Tongue (tissue), 2 donors: ENCODE measurements around the gene YOD1. TPM values are rescaled to one million over a fixed set of nuclear protein-coding genes. Genes with fewer than 3 reads are reported as not detected.
"Not testable (repeated sequence)": the region's sequence is repeated elsewhere in the genome, so short reads cannot be mapped to it uniquely, and the experiment has no call there.

ENCODE experiments used
- DNase-seq: peaks from one replicate; pipeline ENCODE4 v3.0.0-alpha.2; 2015
- total RNA-seq: library from RNA; depleted of rRNA; stranded (reverse); fragments of >200 nt; gene quantifications from one replicate; pipeline ENCODE4 v1.2.3, GENCODE V29; 2014

YOD1 gene
- total RNA-seq, 1 donor from 2014 or later: 14.2 TPM

GRCh38 chr1:207049054-207049453 lies 2.0 kb downstream of the YOD1 start:
- DNase-seq: no peak

DNA sequence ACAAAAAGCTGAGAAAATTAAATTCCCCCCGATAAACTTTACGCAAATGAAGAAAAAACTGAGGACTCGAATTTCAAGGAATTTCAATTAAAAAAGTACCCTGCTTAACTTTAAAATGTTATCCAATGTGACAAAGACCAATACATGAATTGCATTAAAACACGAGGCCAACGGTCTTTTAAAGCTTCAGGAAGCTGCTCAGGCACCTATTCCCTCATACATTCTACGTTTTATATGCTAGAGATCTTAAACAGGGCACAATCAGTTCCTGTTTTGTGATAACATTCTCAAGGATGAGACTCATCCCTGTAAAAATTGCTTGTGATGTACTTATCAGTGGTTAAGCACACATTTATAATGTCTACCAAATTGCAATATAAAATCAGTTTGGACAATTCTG lies 3.0 kb downstream of the YOD1 start:
- no peak for DNase-seq

GRCh38 chr1:207047505-207047904 lies 3.5 kb downstream of the YOD1 start:
- no peak for DNase-seq

GRCh38 chr1:207045453-207045852 lies 5.6 kb downstream of the YOD1 start:
- DNase-seq: no peak

DNA sequence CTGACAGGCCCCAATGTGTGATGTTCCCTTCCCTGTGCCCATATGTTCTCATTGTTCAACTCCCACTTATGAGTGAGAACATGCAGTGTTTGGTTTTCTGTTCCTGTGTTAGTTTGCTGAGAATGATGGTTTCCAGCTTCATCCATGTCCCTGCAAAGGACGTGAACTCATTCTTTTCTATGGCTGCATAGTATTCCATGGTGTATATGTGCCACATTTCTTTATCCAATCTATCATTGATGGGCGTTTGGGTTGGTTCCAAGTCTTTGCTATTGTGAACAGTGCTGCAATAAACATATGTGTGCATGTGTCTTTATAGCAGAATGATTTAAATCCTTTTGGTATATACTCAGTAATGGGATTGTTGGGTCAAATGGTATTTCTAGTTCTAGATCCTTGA lies 9.6 kb downstream of the YOD1 start:
- DNase-seq: not testable (repeated sequence)

- no peak for DNase-seq
These were observed 10.9 kb downstream of the YOD1 start for GRCh38 chr1:207040181-207040533.

- no peak for DNase-seq
These were observed 11.4 kb downstream of the YOD1 start for GRCh38 chr1:207039380-207040180.

GRCh38 chr1:207036865-207037264 lies 14.1 kb downstream of the YOD1 start:
- DNase-seq: no peak

GRCh38 chr1:207035877-207036551 lies 15.0 kb downstream of the YOD1 start:
- no peak for DNase-seq

DNA sequence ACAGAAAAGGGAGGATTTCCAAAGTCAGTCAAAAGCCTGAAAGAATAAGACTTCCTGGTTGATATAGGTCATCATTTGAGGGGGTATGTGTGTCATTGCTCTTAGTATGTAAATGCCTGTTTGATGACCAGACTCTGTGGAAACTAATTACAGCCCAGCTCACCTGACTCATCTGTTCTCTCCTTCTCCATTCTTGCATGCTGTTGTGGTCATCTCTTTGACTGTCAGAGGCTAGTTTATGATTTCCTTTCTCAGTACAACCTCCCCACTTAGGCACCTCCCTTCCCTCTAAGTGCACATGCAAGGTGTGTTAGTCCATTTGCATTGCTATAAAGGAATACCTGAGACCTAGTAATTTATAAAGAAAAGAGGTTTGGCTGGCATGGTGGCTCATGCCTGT lies 16.0 kb downstream of the YOD1 start:
- DNase-seq: no peak

DNA sequence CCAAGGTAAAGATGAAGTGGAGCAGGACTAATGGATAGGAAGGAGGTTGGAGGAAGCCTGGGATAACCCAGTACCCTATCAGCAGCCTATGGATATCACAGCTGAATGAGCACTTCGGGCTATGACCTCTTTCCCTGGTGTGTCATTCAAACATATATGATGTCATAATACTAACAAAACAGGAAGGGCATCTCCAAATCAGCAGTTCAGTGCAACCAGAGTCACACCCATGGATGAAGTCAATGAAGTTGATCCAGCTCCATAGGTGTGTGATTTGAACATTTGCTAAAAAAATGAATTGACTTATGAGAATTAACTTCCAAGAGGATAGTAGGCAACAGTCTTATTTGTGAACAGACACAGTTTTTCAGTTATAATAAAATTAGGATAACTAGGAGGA lies 16.8 kb downstream of the YOD1 start:
- DNase-seq: no peak

- DNase-seq: no peak
These were observed 17.7 kb downstream of the YOD1 start for GRCh38 chr1:207033302-207033701.

GRCh38 chr1:207032528-207033017 lies 18.4 kb downstream of the YOD1 start, which contains the start of gene C1orf116:
Gene C1orf116 (minus strand): TSS chr1:207032756. CDS start chr1:207027598, 5,158 bp downstream.
- peak; percentile 68 for DNase-seq

DNA sequence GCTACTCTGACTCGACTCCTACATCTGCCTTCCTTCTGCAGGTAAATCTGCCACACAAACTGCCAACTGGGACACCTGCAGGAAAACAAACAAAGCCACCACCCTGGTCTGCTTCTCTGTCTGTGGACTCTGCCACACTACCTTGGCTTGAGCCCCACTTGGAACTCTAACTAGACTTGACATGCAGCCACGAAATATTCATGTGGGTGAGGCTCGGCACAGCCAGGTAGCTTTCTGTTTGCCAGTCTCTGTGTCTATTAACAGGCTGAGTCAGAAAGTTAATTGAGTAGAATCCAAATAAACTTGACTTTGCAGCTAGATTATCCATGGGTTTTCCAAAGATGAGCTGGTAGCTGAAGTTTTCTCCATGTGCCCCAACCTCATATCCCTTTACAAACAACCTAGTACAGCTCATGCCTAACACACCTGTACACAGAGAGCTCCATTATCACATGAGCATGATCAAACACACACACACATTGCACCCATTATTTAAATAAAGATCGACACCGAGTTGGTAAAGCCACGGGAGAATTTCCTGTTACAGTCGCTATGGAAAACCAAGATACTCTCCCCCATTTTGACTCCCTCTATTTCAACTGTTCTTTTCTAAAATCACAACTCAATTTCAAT lies 19.3 kb downstream of the YOD1 start:
- no peak for DNase-seq

DNA sequence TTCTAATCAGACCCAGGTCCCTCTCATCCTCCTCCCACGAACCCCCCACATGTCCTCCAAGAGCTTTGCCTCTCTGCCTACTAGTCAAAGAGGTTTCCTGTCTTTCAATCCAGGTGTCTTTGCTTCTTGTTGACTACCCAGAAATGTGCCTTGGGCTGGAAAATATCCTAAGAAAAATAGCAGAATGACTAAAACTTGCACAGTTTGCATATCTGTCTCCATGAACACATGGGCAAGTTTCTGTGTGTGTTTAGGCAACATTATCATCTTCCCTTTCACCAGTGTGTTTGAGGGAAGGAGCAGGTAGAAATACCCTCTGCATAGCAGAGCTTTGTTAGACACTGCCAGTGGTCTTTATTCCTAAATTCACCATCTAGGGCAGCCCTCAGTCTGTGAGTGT lies 20.0 kb downstream of the YOD1 start:
- no peak for DNase-seq

DNA sequence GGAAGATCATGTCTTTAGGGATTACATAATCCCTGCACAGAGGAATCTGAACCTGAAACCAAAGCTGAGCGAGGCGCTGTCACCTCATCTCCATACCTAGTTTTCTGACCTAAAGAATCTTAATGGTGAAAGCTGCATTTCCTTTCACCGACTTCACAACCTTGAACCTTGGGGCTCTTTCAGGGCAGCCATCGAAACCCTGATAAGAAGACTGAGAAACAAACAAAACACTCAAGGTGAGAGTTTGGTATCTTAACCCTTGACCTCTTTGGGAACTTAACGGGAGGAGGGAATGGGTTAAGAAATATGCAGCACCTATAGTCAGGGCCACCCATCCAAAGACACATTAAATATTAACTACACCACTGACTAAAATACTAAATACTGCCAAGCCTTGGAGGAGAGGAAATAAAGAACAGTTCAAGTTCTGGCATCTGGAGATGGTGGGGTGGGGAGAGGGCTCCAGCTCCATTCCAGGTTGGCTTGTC lies 20.4 kb downstream of the YOD1 start:
- no peak for DNase-seq

DNA sequence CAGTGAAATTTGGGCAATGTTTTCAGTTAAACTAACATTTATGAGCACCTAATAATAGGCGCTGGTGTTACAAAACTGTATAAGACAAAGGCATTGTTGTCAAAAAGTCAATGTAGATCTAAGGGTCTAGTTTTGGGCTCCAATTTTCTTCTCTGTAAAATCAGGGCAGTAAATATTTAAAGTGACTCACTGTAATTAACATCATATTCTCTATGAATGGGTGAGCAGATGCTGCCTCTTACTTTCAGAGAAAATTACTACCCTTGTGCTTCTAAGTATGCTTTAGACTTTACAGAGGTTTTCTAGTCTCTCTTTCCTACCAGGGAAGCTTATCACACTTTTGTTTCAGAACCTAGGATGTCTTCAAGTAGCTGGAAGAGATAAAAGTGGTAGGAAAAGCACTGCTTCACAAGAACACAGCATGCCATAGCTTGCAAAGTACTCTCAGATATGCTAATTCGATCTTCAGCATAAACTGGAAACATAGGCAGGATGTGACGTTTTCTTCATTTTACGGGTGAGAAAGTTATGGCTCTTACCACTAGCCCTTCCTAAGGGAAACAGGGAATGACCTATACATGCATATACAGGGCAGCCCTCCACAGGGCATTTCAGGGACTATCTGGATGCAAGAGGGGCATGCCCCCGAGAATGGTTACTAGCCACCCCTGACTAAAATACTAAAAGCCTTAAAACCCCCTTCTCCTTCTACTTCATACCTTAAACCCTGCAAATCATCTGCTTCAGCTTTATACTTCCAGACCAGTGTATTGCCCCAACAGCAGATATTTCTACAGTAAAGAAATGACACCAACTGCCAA lies 21.1 kb downstream of the YOD1 start:
- no peak for DNase-seq

GRCh38 chr1:207028884-207029650 lies 21.9 kb downstream of the YOD1 start:
- no peak for DNase-seq

DNA sequence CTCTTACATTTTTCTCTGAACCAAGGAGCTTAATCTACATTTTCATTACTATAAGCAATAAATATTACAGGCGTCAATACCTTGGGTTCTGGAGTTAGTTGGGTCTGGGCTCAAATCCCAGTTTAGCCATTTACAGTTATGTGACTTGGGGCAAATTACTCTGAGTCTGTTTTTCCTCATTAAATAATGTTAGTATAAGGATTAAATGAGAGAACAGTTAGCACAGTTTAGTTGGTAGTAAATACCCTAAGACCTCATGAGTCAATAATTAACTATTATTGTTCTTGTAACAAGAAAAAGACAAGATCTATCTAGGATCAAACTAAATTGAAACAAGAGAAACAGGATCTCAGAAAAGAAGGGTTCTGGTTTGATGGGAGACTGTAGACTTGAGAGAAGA lies 23.1 kb downstream of the YOD1 start:
- no peak for DNase-seq

- no peak for DNase-seq
These were observed 23.7 kb downstream of the YOD1 start for GRCh38 chr1:207027206-207027777.

DNA sequence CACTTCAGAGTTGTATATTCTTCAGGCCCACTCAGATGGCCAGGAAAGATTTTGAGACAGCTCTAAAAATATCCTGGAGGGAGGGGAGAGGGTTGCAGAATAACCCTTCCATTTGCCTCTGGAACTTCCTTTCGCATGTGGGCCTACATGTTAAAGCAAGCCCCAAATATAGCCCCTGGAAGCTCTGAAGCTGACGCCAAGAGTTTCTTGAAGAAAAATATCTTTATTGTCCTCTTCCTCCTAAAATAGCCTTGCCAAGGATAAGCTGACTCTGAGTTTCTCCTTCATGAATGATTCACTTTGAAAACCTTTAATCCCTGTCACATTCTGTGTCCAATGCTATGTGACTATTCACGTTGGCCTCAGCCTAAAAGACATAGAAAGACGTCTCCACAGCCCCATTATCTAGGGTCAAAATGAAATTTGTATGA lies 24.9 kb downstream of the YOD1 start:
- DNase-seq: no peak
